ENCODE data around the gene SFT2D3. TPM values are rescaled to one million over a fixed set of nuclear protein-coding genes. Genes with fewer than 3 reads are reported as not detected.

Gene SFT2D3
- total RNA-seq, 5 donors from 2014 or later (not counting 1 experiment from before 2014, with no cell fraction given) = 6.1 to 13.9 (median 12.4) TPM

DNA sequence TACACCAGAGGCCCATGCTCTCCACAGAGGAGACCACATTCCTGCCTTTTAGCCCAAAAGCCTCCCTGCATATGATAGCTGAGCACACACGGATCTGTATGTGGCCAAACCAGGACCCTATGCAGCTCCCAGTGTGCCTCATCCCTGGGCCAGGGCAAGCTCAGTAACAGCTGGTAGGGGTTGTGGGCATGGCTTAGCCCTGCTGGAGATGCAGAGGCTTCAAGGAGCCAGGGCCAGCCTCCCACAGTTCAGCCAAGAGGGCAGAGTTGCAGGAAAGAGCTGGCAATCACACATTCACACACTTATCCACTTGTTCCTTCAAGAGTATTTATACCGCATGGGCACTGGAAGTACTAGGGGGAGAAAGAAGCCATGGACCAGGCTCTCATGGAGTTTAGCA is 24.4 kb upstream of the SFT2D3 start:
- DNase-seq (no peak), ATAC-seq (replicated peaks in 1 of 4) (no peak)
- POLR2A ChIA-PET = interaction anchor here in 1 of 2 donors (0.7 kb wide), 1 partner anchor 138 kb away, joined by 15 read pairs; no protein-coding TSS in a partner anchor
- no peak overlapping the region for H3K27ac ChIP-seq (ENCODE audit: low read length)
- H3K4me1 ChIP-seq (ENCODE audit: control insufficient read depth in 1 of 2, extremely low read depth in 1 of 2, insufficient read depth in 2 of 2, low read length in 2 of 2) = peaks cover 0 to 14% of the 10 kb centered on the region in 2 experiments
- Mint-ChIP-seq H3K27me3 (peaks cover 32 to 59% of the 10 kb centered on the region in 2 donors), H3K27ac (no peak overlapping the region), H3K9me3 (no peaks in the 10 kb centered on the region), H3K36me3 (no peaks in the 10 kb centered on the region), H3K4me3 (no peak overlapping the region), H3K4me1 (peaks cover 8 to 15% (median 14%) of the 10 kb centered on the region in 3 donors)
- peaks cover 0 to 71% of the 10 kb centered on the region in 2 experiments for H3K27me3 ChIP-seq (replicated peaks in 1 of 2; ENCODE audit: control insufficient read depth in 2 of 2, extremely low read depth in 1 of 2, insufficient read depth in 2 of 2, low read length in 1 of 2)
- no peaks in the 10 kb centered on the region for H3K9me3 ChIP-seq
- CTCF ChIA-PET = interaction anchor here (0.7 to 0.9 kb wide), 3 partner anchors 33 to 321 kb away, joined by 3 to 4 read pairs (median 4); no protein-coding TSS in a partner anchor
- no peaks in the 10 kb centered on the region for H3K36me3 ChIP-seq (ENCODE audit: control insufficient read depth in 2 of 2, extremely low read depth in 1 of 2, insufficient read depth in 1 of 2, low read length in 1 of 2)
- no CpG with 5 or more reads among the region's 2 CpGs for WGBS (ENCODE audit: insufficient coverage)
- H3K4me3 ChIP-seq (ENCODE audit: control insufficient read depth in 1 of 2, extremely low read depth in 1 of 2, low read length in 1 of 2) = no peak overlapping the region

DNA sequence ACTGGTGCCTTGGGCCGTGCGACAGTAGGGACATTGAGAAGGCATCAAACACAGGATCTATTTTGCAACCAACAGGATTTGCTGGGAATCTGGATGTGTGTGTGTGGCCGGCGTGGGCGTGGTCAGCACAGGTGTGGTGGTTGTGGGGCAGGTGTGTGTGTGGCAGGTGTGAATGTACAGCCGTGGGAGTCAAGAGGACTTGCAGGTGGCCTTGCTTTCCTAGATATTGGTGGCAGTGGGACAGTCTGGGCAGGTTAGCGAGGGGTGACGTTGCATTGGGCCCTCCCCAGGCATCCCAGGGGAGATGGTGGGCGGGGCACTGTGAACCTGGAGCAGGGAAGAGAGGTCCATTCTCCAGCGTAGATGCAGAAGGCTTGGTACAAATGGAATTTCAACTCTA is 22.8 kb upstream of the SFT2D3 start:
- no peaks in the 10 kb centered on the region for H3K36me3 ChIP-seq (ENCODE audit: control insufficient read depth in 2 of 2, extremely low read depth in 1 of 2, insufficient read depth in 1 of 2, low read length in 1 of 2)
- Mint-ChIP-seq H3K9me3 (no peaks in the 10 kb centered on the region), H3K36me3 (no peaks in the 10 kb centered on the region), H3K27ac (no peak overlapping the region), H3K4me1 (peaks cover 9 to 18% (median 17%) of the 10 kb centered on the region in 3 donors), H3K27me3 (peaks cover 21 to 44% of the 10 kb centered on the region in 2 donors), H3K4me3 (no peak overlapping the region)
- H3K27ac ChIP-seq (ENCODE audit: low read length) = no peak overlapping the region
- WGBS (ENCODE audit: insufficient coverage) = 79% methylated on average over 10 of the region's 10 CpGs
- ATAC-seq (replicated peaks in 1 of 4) (no peak), DNase-seq (no peak)
- ChIA-PET CTCF (no interaction called here), POLR2A (no interaction called here)
- peaks cover 0 to 14% of the 10 kb centered on the region in 2 experiments for H3K4me1 ChIP-seq (ENCODE audit: control insufficient read depth in 1 of 2, extremely low read depth in 1 of 2, insufficient read depth in 2 of 2, low read length in 2 of 2)
- H3K9me3 ChIP-seq = no peaks in the 10 kb centered on the region
- peaks cover 0 to 57% of the 10 kb centered on the region in 2 experiments for H3K27me3 ChIP-seq (replicated peaks in 1 of 2; ENCODE audit: control insufficient read depth in 2 of 2, extremely low read depth in 1 of 2, insufficient read depth in 2 of 2, low read length in 1 of 2)
- H3K4me3 ChIP-seq (ENCODE audit: control insufficient read depth in 1 of 2, extremely low read depth in 1 of 2, low read length in 1 of 2) = no peak overlapping the region

DNA sequence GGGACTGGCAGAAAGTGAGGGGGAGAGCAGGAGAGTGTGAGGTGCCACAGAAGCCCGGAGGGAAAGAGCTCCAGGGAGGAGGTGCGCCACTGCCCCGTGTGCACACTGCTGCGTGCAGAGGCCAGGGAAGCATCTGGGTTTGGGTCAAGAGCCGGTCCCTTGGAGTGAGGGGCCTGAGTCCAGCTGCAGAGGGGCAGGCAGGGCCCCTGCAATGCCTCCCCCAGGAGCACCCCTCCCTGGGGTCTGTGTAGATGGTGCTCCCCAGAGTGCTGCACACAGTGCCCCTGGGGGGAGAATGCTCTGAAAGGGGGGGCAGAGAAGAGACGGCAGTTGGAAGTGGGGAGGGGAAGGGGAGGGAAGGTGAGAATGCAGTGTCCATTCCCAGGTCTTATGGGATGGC is 22.3 kb upstream of the SFT2D3 start:
- WGBS (ENCODE audit: insufficient coverage) = 88% methylated on average over 4 of the region's 6 CpGs
- H3K4me3 Mint-ChIP-seq = no peak overlapping the region
- peaks cover 0 to 14% of the 10 kb centered on the region in 2 experiments for H3K4me1 ChIP-seq (ENCODE audit: control insufficient read depth in 1 of 2, extremely low read depth in 1 of 2, insufficient read depth in 2 of 2, low read length in 2 of 2)
- H3K4me3 ChIP-seq (ENCODE audit: control insufficient read depth in 1 of 2, extremely low read depth in 1 of 2, low read length in 1 of 2) = no peak overlapping the region
- peaks cover 9 to 17% (median 13%) of the 10 kb centered on the region in 3 donors for H3K4me1 Mint-ChIP-seq
- ATAC-seq (replicated peaks in 1 of 4) (no peak), DNase-seq (no peak)
- ChIA-PET CTCF (no interaction called here), POLR2A (no interaction called here)
- H3K9me3 ChIP-seq = no peaks in the 10 kb centered on the region
- H3K27me3 Mint-ChIP-seq = peaks cover 18 to 40% of the 10 kb centered on the region in 2 donors
- peaks cover 0 to under 1% of the 10 kb centered on the region in 2 donors for H3K36me3 ChIP-seq (ENCODE audit: control insufficient read depth in 2 of 2, extremely low read depth in 1 of 2, insufficient read depth in 1 of 2, low read length in 1 of 2)
- peaks cover 0 to 55% of the 10 kb centered on the region in 2 experiments for H3K27me3 ChIP-seq (replicated peaks in 1 of 2; ENCODE audit: control insufficient read depth in 2 of 2, extremely low read depth in 1 of 2, insufficient read depth in 2 of 2, low read length in 1 of 2)
- H3K27ac Mint-ChIP-seq = no peak overlapping the region
- H3K9me3 Mint-ChIP-seq = no peaks in the 10 kb centered on the region
- no peaks in the 10 kb centered on the region for H3K36me3 Mint-ChIP-seq
- no peak overlapping the region for H3K27ac ChIP-seq (ENCODE audit: low read length)

DNA sequence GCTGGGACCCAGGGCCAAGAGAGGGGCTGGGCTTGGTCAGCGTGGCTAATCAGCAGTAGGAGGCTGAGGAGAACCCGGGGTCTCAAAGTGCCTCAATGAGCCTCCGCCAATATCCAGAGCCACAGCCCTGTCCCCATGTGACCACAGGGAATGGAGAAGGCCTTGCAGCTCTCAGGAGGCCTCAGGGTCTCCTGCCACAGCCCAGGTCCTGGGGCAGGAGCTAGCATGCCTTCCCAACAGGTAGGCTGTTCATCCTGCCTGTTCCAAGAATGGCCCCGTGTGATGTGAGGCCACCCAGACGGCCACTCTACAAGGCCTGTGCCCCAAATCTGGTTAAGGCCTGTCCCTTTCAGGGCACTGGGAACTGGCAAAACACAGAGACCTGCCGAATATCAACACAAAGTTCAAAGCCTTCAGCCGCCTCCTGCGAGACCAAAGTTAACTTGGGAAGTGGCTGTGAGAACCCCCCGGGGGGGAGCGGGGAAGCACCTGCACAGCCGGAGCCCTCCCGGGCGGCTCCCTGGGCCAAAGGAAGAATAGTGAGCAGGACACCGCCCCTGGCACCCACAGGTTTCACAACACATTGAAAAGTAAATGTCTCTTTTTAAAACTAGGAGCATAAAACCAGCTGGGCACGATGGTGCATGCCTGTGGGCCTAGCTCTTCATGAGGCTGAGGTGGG is 21.5 kb upstream of the SFT2D3 start:
- ChIA-PET CTCF (no interaction called here), POLR2A (no interaction called here)
- Histone ChIP-seq H3K27ac (ENCODE audit: low read length) (no peak overlapping the region), H3K4me1 (ENCODE audit: control insufficient read depth in 1 of 2, extremely low read depth in 1 of 2, insufficient read depth in 2 of 2, low read length in 2 of 2) (peaks cover 0 to 8% of the 10 kb centered on the region in 2 experiments), H3K4me3 (ENCODE audit: control insufficient read depth in 1 of 2, extremely low read depth in 1 of 2, low read length in 1 of 2) (no peak overlapping the region), H3K36me3 (ENCODE audit: control insufficient read depth in 2 of 2, extremely low read depth in 1 of 2, insufficient read depth in 1 of 2, low read length in 1 of 2) (peaks cover 0 to 4% of the 10 kb centered on the region in 2 donors), H3K9me3 (no peaks in the 10 kb centered on the region), H3K27me3 (replicated peaks in 1 of 2; ENCODE audit: control insufficient read depth in 2 of 2, extremely low read depth in 1 of 2, insufficient read depth in 2 of 2, low read length in 1 of 2) (peaks cover 0 to 51% of the 10 kb centered on the region in 2 experiments)
- Mint-ChIP-seq H3K27ac (no peak overlapping the region), H3K36me3 (no peaks in the 10 kb centered on the region), H3K27me3 (peaks cover 13 to 34% of the 10 kb centered on the region in 2 donors), H3K4me1 (peaks cover 5 to 11% (median 9%) of the 10 kb centered on the region in 3 donors), H3K9me3 (no peaks in the 10 kb centered on the region), H3K4me3 (no peak overlapping the region)
- 89% methylated on average over 13 of the region's 15 CpGs for WGBS (ENCODE audit: insufficient coverage)
- ATAC-seq (replicated peaks in 1 of 4) (peak in 1 of 4 experiments; percentile 40), DNase-seq (no peak)

DNA sequence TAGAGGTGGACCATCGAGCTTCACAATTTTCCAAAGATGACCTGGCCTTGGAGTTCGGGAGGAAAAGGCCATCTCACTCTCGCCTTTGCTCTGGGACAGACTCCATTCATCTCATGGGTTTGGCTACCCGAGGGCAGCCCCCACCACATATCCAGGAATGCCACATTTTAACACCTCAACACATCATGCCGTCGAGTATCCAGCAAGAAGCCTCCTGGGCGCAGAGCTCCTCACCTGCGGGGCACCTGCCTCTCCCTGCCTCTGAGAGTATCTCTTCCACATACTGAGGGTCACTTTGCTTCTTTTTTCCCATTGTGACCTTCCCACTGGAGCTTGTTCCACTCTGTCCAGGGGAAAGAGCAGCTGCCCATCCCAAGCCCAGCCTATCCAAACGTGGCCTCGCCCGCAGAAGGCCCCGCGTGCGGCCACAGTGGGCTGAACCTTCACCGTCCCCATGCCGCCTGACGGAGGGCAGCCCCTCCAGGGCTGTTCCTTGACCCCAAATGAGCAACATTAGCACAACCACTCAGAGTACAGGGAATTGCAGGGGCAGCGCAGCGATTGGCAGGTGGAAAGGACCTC is 20.5 kb upstream of the SFT2D3 start:
- no peak overlapping the region for H3K4me3 Mint-ChIP-seq
- no peaks in the 10 kb centered on the region for H3K9me3 Mint-ChIP-seq
- peaks cover 0 to 2% of the 10 kb centered on the region in 2 experiments for H3K4me1 ChIP-seq (ENCODE audit: control insufficient read depth in 1 of 2, extremely low read depth in 1 of 2, insufficient read depth in 2 of 2, low read length in 2 of 2)
- H3K36me3 ChIP-seq (ENCODE audit: control insufficient read depth in 2 of 2, extremely low read depth in 1 of 2, insufficient read depth in 1 of 2, low read length in 1 of 2) = peaks cover 0 to 4% of the 10 kb centered on the region in 2 donors
- H3K27ac ChIP-seq (ENCODE audit: low read length) = no peak overlapping the region
- peaks cover 2 to 11% (median 6%) of the 10 kb centered on the region in 3 donors for H3K4me1 Mint-ChIP-seq
- H3K27ac Mint-ChIP-seq = no peak overlapping the region
- H3K4me3 ChIP-seq (ENCODE audit: control insufficient read depth in 1 of 2, extremely low read depth in 1 of 2, low read length in 1 of 2) = no peak overlapping the region
- H3K36me3 Mint-ChIP-seq = no peaks in the 10 kb centered on the region
- DNase-seq (no peak), ATAC-seq (replicated peaks in 1 of 4) (no peak)
- ChIA-PET CTCF (no interaction called here), POLR2A (no interaction called here)
- peaks cover 0 to 44% of the 10 kb centered on the region in 2 experiments for H3K27me3 ChIP-seq (replicated peaks in 1 of 2; ENCODE audit: control insufficient read depth in 2 of 2, extremely low read depth in 1 of 2, insufficient read depth in 2 of 2, low read length in 1 of 2)
- WGBS (ENCODE audit: insufficient coverage) = 86% methylated on average over 19 of the region's 19 CpGs
- H3K9me3 ChIP-seq = no peaks in the 10 kb centered on the region
- peaks cover 11 to 31% of the 10 kb centered on the region in 2 donors for H3K27me3 Mint-ChIP-seq

DNA sequence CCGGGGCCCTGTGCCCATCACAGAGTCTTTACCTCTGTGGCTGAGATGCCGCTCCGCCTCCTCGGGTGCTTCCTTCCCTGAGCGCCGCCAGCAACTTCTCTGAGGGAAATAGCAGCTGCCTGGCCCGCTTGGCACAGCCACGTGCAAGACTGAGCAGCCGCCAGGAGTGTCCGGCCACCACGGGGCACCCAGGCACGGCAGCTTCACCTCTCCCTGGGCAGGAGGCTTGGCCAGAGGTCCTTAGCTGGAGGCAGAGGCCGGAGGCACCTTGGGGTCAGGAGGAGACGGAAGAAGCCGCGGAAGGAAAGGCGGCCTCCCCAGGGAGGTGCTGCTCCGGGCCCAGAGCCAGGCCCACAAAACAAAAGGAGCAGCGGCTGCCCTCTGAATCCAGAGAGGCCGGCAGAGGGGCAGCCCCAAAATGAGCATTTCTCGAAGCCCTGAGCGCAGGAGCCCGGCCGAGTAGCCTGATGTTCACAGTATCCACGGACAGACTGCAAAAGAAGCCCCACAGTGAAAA is 20.0 kb upstream of the SFT2D3 start:
- Histone ChIP-seq H3K27me3 (replicated peaks in 1 of 2; ENCODE audit: control insufficient read depth in 2 of 2, extremely low read depth in 1 of 2, insufficient read depth in 2 of 2, low read length in 1 of 2) (peaks cover 0 to 39% of the 10 kb centered on the region in 2 experiments), H3K9me3 (no peaks in the 10 kb centered on the region), H3K4me3 (ENCODE audit: control insufficient read depth in 1 of 2, extremely low read depth in 1 of 2, low read length in 1 of 2) (no peak overlapping the region), H3K4me1 (ENCODE audit: control insufficient read depth in 1 of 2, extremely low read depth in 1 of 2, insufficient read depth in 2 of 2, low read length in 2 of 2) (no peaks in the 10 kb centered on the region), H3K27ac (ENCODE audit: low read length) (no peak overlapping the region), H3K36me3 (ENCODE audit: control insufficient read depth in 2 of 2, extremely low read depth in 1 of 2, insufficient read depth in 1 of 2, low read length in 1 of 2) (peaks cover 0 to 4% of the 10 kb centered on the region in 2 donors)
- Mint-ChIP-seq H3K4me3 (no peak overlapping the region), H3K4me1 (peaks cover 2 to 11% (median 3%) of the 10 kb centered on the region in 3 donors), H3K27ac (no peak overlapping the region), H3K36me3 (no peaks in the 10 kb centered on the region), H3K9me3 (no peaks in the 10 kb centered on the region), H3K27me3 (peaks cover 8 to 27% of the 10 kb centered on the region in 2 donors)
- POLR2A ChIA-PET = interaction anchor here in 1 of 2 donors (0.6 kb wide), 1 partner anchor 154 kb away, joined by 3 read pairs; no protein-coding TSS in a partner anchor
- CTCF ChIA-PET = no interaction called here
- DNase-seq = no peak
- ATAC-seq (replicated peaks in 1 of 4) = peak in 1 of 4 experiments; percentile 32
- WGBS (ENCODE audit: insufficient coverage) = 61% methylated on average over 22 of the region's 25 CpGs

Data from T-cell (primary cell).